Measurements from ENCODE around the gene IFT25.

- TF ChIP-seq, protein P1, sequence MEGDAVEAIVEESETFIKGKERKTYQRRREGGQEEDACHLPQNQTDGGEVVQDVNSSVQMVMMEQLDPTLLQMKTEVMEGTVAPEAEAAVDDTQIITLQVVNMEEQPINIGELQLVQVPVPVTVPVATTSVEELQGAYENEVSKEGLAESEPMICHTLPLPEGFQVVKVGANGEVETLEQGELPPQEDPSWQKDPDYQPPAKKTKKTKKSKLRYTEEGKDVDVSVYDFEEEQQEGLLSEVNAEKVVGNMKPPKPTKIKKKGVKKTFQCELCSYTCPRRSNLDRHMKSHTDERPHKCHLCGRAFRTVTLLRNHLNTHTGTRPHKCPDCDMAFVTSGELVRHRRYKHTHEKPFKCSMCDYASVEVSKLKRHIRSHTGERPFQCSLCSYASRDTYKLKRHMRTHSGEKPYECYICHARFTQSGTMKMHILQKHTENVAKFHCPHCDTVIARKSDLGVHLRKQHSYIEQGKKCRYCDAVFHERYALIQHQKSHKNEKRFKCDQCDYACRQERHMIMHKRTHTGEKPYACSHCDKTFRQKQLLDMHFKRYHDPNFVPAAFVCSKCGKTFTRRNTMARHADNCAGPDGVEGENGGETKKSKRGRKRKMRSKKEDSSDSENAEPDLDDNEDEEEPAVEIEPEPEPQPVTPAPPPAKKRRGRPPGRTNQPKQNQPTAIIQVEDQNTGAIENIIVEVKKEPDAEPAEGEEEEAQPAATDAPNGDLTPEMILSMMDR (IDR thresholded peaks at IDR 0.05) = no peak
- TF ChIP-seq POLR2AphosphoS5 (IDR thresholded peaks at IDR 0.05) (no peak), POLR2A (IDR thresholded peaks at IDR 0.05) (no peak)
Observed at GRCh38 chr1:53947172-53947907, 1.8 kb upstream of the IFT25 start.
